ENCODE data around the gene SPTSSB. TPM values are rescaled to one million over a fixed set of nuclear protein-coding genes. Genes with fewer than 3 reads are reported as not detected.

SPTSSB gene
- total RNA-seq, 1 donor from 2014 or later: not detected

- Mint-ChIP-seq H3K36me3 (ENCODE audit: low read depth) (no peaks in the 10 kb centered on the region), H3K27me3 (ENCODE audit: low read depth) (peaks cover 46% of the 10 kb centered on the region)
These were observed 27.3 kb downstream of the SPTSSB start for GRCh38 chr3:161343986-161344385.

GRCh38 chr3:161343540-161343939 is 27.8 kb downstream of the SPTSSB start:
- Mint-ChIP-seq H3K27me3 (ENCODE audit: low read depth) (peaks cover 43% of the 10 kb centered on the region), H3K36me3 (ENCODE audit: low read depth) (no peaks in the 10 kb centered on the region), H3K27ac (no peak overlapping the region), H3K4me1 (ENCODE audit: low read depth) (no peaks in the 10 kb centered on the region), H3K9me3 (no peaks in the 10 kb centered on the region), H3K4me3 (ENCODE audit: low read depth) (no peak overlapping the region)
- no peak for DNase-seq (ENCODE audit: low spot score)
- intact Hi-C loops (cut with micrococcal nuclease): no loop called here

More at GRCh38 chr3:161343986-161344385, 27.3 kb downstream of the SPTSSB start:
- Mint-ChIP-seq H3K4me1 (ENCODE audit: low read depth) (peaks cover 2% of the 10 kb centered on the region), H3K27ac (no peak overlapping the region), H3K4me3 (ENCODE audit: low read depth) (no peak overlapping the region), H3K9me3 (no peaks in the 10 kb centered on the region)
- intact Hi-C loops (cut with micrococcal nuclease): no loop called here
- DNase-seq (ENCODE audit: low spot score): no peak

- no peaks in the 10 kb centered on the region for H3K4me1 Mint-ChIP-seq (ENCODE audit: low read depth)
- no peak for DNase-seq (ENCODE audit: low spot score)
- H3K27ac Mint-ChIP-seq: no peak overlapping the region
- H3K36me3 Mint-ChIP-seq (ENCODE audit: low read depth): no peaks in the 10 kb centered on the region
- H3K9me3 Mint-ChIP-seq: no peaks in the 10 kb centered on the region
- H3K4me3 Mint-ChIP-seq (ENCODE audit: low read depth): no peak overlapping the region
- intact Hi-C loops (cut with micrococcal nuclease): no loop called here
- peaks cover 41% of the 10 kb centered on the region for H3K27me3 Mint-ChIP-seq (ENCODE audit: low read depth)
These were observed 28.7 kb downstream of the SPTSSB start for GRCh38 chr3:161342629-161343028.

GRCh38 chr3:161339517-161340500 is 31.5 kb downstream of the SPTSSB start:
- peaks cover 39% of the 10 kb centered on the region for H3K27me3 Mint-ChIP-seq (ENCODE audit: low read depth)

GRCh38 chr3:161337311-161337710 is 34.0 kb downstream of the SPTSSB start:
- Mint-ChIP-seq H3K9me3 (no peaks in the 10 kb centered on the region), H3K27ac (no peak overlapping the region), H3K4me1 (ENCODE audit: low read depth) (no peaks in the 10 kb centered on the region), H3K27me3 (ENCODE audit: low read depth) (peaks cover 28% of the 10 kb centered on the region), H3K36me3 (ENCODE audit: low read depth) (no peaks in the 10 kb centered on the region), H3K4me3 (ENCODE audit: low read depth) (no peak overlapping the region)
- intact Hi-C loops (cut with micrococcal nuclease): no loop called here
- DNase-seq (ENCODE audit: low spot score): no peak

More at GRCh38 chr3:161339517-161340500, 31.5 kb downstream of the SPTSSB start:
- Mint-ChIP-seq H3K4me3 (ENCODE audit: low read depth) (no peak overlapping the region), H3K9me3 (no peaks in the 10 kb centered on the region), H3K4me1 (ENCODE audit: low read depth) (no peaks in the 10 kb centered on the region), H3K36me3 (ENCODE audit: low read depth) (no peaks in the 10 kb centered on the region), H3K27ac (no peak overlapping the region)
- intact Hi-C loops (cut with micrococcal nuclease): no loop called here
- DNase-seq (ENCODE audit: low spot score): no peak

- Mint-ChIP-seq H3K4me3 (ENCODE audit: low read depth) (no peak overlapping the region), H3K27me3 (ENCODE audit: low read depth) (peaks cover 29% of the 10 kb centered on the region), H3K9me3 (no peaks in the 10 kb centered on the region), H3K4me1 (ENCODE audit: low read depth) (no peaks in the 10 kb centered on the region), H3K36me3 (ENCODE audit: low read depth) (no peaks in the 10 kb centered on the region), H3K27ac (no peak overlapping the region)
- DNase-seq (ENCODE audit: low spot score): no peak
- intact Hi-C loops (cut with micrococcal nuclease): no loop called here
These were observed 34.7 kb downstream of the SPTSSB start for GRCh38 chr3:161336661-161337060.

- no peak overlapping the region for H3K4me3 Mint-ChIP-seq (ENCODE audit: low read depth)
- intact Hi-C loops (cut with micrococcal nuclease): no loop called here
- no peaks in the 10 kb centered on the region for H3K4me1 Mint-ChIP-seq (ENCODE audit: low read depth)
These were observed 37.6 kb downstream of the SPTSSB start for GRCh38 chr3:161333696-161334095.

GRCh38 chr3:161332792-161333191 is 38.5 kb downstream of the SPTSSB start:
- Mint-ChIP-seq H3K9me3 (no peaks in the 10 kb centered on the region), H3K4me1 (ENCODE audit: low read depth) (no peaks in the 10 kb centered on the region), H3K36me3 (ENCODE audit: low read depth) (no peaks in the 10 kb centered on the region), H3K4me3 (ENCODE audit: low read depth) (no peak overlapping the region), H3K27ac (no peak overlapping the region), H3K27me3 (ENCODE audit: low read depth) (peaks cover 32% of the 10 kb centered on the region)
- intact Hi-C loops (cut with micrococcal nuclease): no loop called here
- DNase-seq (ENCODE audit: low spot score): no peak

More at GRCh38 chr3:161333696-161334095, 37.6 kb downstream of the SPTSSB start:
- no peak for DNase-seq (ENCODE audit: low spot score)
- peaks cover 34% of the 10 kb centered on the region for H3K27me3 Mint-ChIP-seq (ENCODE audit: low read depth)
- H3K9me3 Mint-ChIP-seq: no peaks in the 10 kb centered on the region
- H3K27ac Mint-ChIP-seq: no peak overlapping the region
- no peaks in the 10 kb centered on the region for H3K36me3 Mint-ChIP-seq (ENCODE audit: low read depth)

- intact Hi-C loops (cut with micrococcal nuclease): no loop called here
- H3K27me3 Mint-ChIP-seq (ENCODE audit: low read depth): peaks cover 43% of the 10 kb centered on the region
- no peaks in the 10 kb centered on the region for H3K36me3 Mint-ChIP-seq (ENCODE audit: low read depth)
- H3K4me3 Mint-ChIP-seq (ENCODE audit: low read depth): no peak overlapping the region
- no peak overlapping the region for H3K27ac Mint-ChIP-seq
- H3K4me1 Mint-ChIP-seq (ENCODE audit: low read depth): no peaks in the 10 kb centered on the region
- peaks cover 10% of the 10 kb centered on the region for H3K9me3 Mint-ChIP-seq
- DNase-seq (ENCODE audit: low spot score): no peak
These were observed 46.3 kb downstream of the SPTSSB start for GRCh38 chr3:161325059-161325458.

- peaks cover 33% of the 10 kb centered on the region for H3K27me3 Mint-ChIP-seq (ENCODE audit: low read depth)
- no peaks in the 10 kb centered on the region for H3K4me1 Mint-ChIP-seq (ENCODE audit: low read depth)
- H3K4me3 Mint-ChIP-seq (ENCODE audit: low read depth): no peak overlapping the region
- H3K36me3 Mint-ChIP-seq (ENCODE audit: low read depth): no peaks in the 10 kb centered on the region
- peaks cover 10% of the 10 kb centered on the region for H3K9me3 Mint-ChIP-seq
- no peak for DNase-seq (ENCODE audit: low spot score)
- intact Hi-C loops (cut with micrococcal nuclease): no loop called here
- no peak overlapping the region for H3K27ac Mint-ChIP-seq
These were observed 47.2 kb downstream of the SPTSSB start for GRCh38 chr3:161323926-161324621.

GRCh38 chr3:161322781-161323568 is 48.3 kb downstream of the SPTSSB start:
- Mint-ChIP-seq H3K4me1 (ENCODE audit: low read depth) (no peaks in the 10 kb centered on the region), H3K36me3 (ENCODE audit: low read depth) (no peaks in the 10 kb centered on the region), H3K27me3 (ENCODE audit: low read depth) (peaks cover 37% of the 10 kb centered on the region)

GRCh38 chr3:161320837-161321236 is 50.5 kb downstream of the SPTSSB start:
- Mint-ChIP-seq H3K4me1 (ENCODE audit: low read depth) (no peaks in the 10 kb centered on the region), H3K27me3 (ENCODE audit: low read depth) (peaks cover 48% of the 10 kb centered on the region), H3K36me3 (ENCODE audit: low read depth) (no peaks in the 10 kb centered on the region), H3K27ac (no peak overlapping the region), H3K4me3 (ENCODE audit: low read depth) (no peak overlapping the region), H3K9me3 (peaks cover 10% of the 10 kb centered on the region)
- no peak for DNase-seq (ENCODE audit: low spot score)
- intact Hi-C loops (cut with micrococcal nuclease): no loop called here

More at GRCh38 chr3:161322781-161323568, 48.3 kb downstream of the SPTSSB start:
- H3K9me3 Mint-ChIP-seq: peaks cover 10% of the 10 kb centered on the region
- no peak overlapping the region for H3K4me3 Mint-ChIP-seq (ENCODE audit: low read depth)
- no peak overlapping the region for H3K27ac Mint-ChIP-seq
- intact Hi-C loops (cut with micrococcal nuclease): no loop called here
- no peak for DNase-seq (ENCODE audit: low spot score)
